A549 treated with dexamethasone at 1 μM for 4 hours (cell line): Measurements from ENCODE around the gene RBBP8NL. TPM values are rescaled to one million over a fixed set of nuclear protein-coding genes. Genes with fewer than 3 reads are reported as not detected.

Source experiments
- total RNA-seq: library from RNA; stranded (reverse); fragments of 200-300 nt; extraction: Qiagen RNA extraction; gene quantifications from 5 replicates; pipeline ENCODE4 v1.2.3, GENCODE V29; 2022

Gene RBBP8NL
- 1.0 to 2.1 TPM (median 1.2 TPM) in 5 replicates for total RNA-seq

GRCh38 chr20:62427172-62428001 lies at the start of gene RBBP8NL:
Gene RBBP8NL, minus strand, starts transcription at chr20:62427539. Its CDS starts 7,892 bp downstream, at chr20:62419647.

GRCh38 chr20:62475772-62476055 lies 48.4 kb upstream of the RBBP8NL start, which contains the start of gene GATA5:
Gene GATA5, minus strand, starts transcription at chr20:62475995. Its CDS starts 474 bp downstream, at chr20:62475521.

GRCh38 chr20:62407221-62407992 lies 19.9 kb downstream of the RBBP8NL start, which contains the start of gene CABLES2:
Gene CABLES2, minus strand, starts transcription at chr20:62407285. Its CDS starts 9 bp downstream, at chr20:62407276.

GRCh38 chr20:62386383-62387218 lies 40.7 kb downstream of the RBBP8NL start, which contains the start of gene RPS21:
Gene RPS21, plus strand, starts transcription at chr20:62387103. Its CDS starts 236 bp downstream, at chr20:62387339.

GRCh38 chr20:62367136-62367632 lies 60.2 kb downstream of the RBBP8NL start, which contains the start of gene LAMA5:
Gene LAMA5, minus strand, starts transcription at chr20:62367312. Its CDS starts 67 bp downstream, at chr20:62367245.

Other genes with a start within 250 kb of the RBBP8NL start
- gene MTG2, start 244.5 kb downstream of the RBBP8NL start, total RNA-seq: 27.8 to 39.7 TPM (median 36.5 TPM) in 5 replicates
- gene HRH3, start 207.3 kb downstream of the RBBP8NL start, total RNA-seq: not detected in 5 replicates
- gene OSBPL2, start 189.0 kb downstream of the RBBP8NL start, total RNA-seq: 19.4 to 26.4 TPM (median 21.7 TPM) in 5 replicates
- 146 to 196 TPM (median 189 TPM) in 5 replicates for gene ADRM1, start 124.5 kb downstream of the RBBP8NL start, total RNA-seq
- 196 to 490 TPM (median 420 TPM) in 5 replicates for gene LAMA5, start 60.2 kb downstream of the RBBP8NL start, total RNA-seq
- gene RPS21, start 40.4 kb downstream of the RBBP8NL start, total RNA-seq: 2,112 to 2,510 TPM (median 2,240 TPM) in 5 replicates
- 4.7 to 7.2 TPM (median 6.5 TPM) in 5 replicates for gene CABLES2, start 20.3 kb downstream of the RBBP8NL start, total RNA-seq
- gene GATA5, start 48.5 kb upstream of the RBBP8NL start, total RNA-seq: 0.45 to 0.86 TPM (median 0.75 TPM) in 5 replicates
- 10.3 to 16.8 TPM (median 15.7 TPM) in 5 replicates for gene SLCO4A1, start 215.0 kb upstream of the RBBP8NL start, total RNA-seq